ENCODE results near the gene RB1.

RB1 gene

GRCh38 chr13:48402325-48402932 is 98.9 kb downstream of the RB1 start:
- DNase-seq (ENCODE audit: low read depth, low spot score): no peak
- CTCF ChIA-PET: interaction anchor here (1.2 to 1.6 kb wide), 3 partner anchors 11 to 68 kb away, joined by 3 to 4 read pairs (median 3); no protein-coding TSS in a partner anchor
- POLR2A ChIA-PET: no interaction called here
- TF ChIP-seq CTCF (IDR thresholded peaks at IDR 0.05; ENCODE audit: insufficient read depth, low read length, missing control alignments): no peak
- no peak overlapping the region for H3K4me3 ChIP-seq (ENCODE audit: low read depth, low read length)

GRCh38 chr13:48403151-48403631 is 99.6 kb downstream of the RB1 start:
- no peak overlapping the region for H3K4me3 ChIP-seq (ENCODE audit: low read depth, low read length)
- DNase-seq (ENCODE audit: low read depth, low spot score): no peak
- TF ChIP-seq CTCF (IDR thresholded peaks at IDR 0.05; ENCODE audit: insufficient read depth, low read length, missing control alignments): no peak
- CTCF ChIA-PET: interaction anchor here (1.2 to 1.6 kb wide), 3 partner anchors 12 to 69 kb away, joined by 3 to 4 read pairs (median 3); no protein-coding TSS in a partner anchor
- POLR2A ChIA-PET: no interaction called here

- ChIA-PET CTCF (interaction anchor here (1.6 kb wide), 1 partner anchor 23 kb away, joined by 3 read pairs; no protein-coding TSS in a partner anchor), POLR2A (no interaction called here)
- TF ChIP-seq CTCF (IDR thresholded peaks at IDR 0.05; ENCODE audit: insufficient read depth, low read length, missing control alignments): no peak
- no peak overlapping the region for H3K4me3 ChIP-seq (ENCODE audit: low read depth, low read length)
- DNase-seq (ENCODE audit: low read depth, low spot score): no peak
These were observed 100.4 kb downstream of the RB1 start for GRCh38 chr13:48403913-48404312.

GRCh38 chr13:48404952-48405351 is 101.4 kb downstream of the RB1 start:
- CTCF ChIA-PET: no interaction called here
- H3K4me3 ChIP-seq (ENCODE audit: low read depth, low read length): no peak overlapping the region
- POLR2A ChIA-PET: no interaction called here
- TF ChIP-seq CTCF (IDR thresholded peaks at IDR 0.05; ENCODE audit: insufficient read depth, low read length, missing control alignments): no peak
- no peak for DNase-seq (ENCODE audit: low read depth, low spot score)

- no peak overlapping the region for H3K4me3 ChIP-seq (ENCODE audit: low read depth, low read length)
- POLR2A ChIA-PET: no interaction called here
- CTCF ChIA-PET: no interaction called here
- no peak for TF ChIP-seq CTCF (IDR thresholded peaks at IDR 0.05; ENCODE audit: insufficient read depth, low read length, missing control alignments)
- DNase-seq (ENCODE audit: low read depth, low spot score): no peak
These were observed 102.3 kb downstream of the RB1 start for GRCh38 chr13:48405875-48406274.

GRCh38 chr13:48410199-48410598 is 106.6 kb downstream of the RB1 start:
- ChIA-PET CTCF (no interaction called here), POLR2A (no interaction called here)
- no peak for DNase-seq (ENCODE audit: low read depth, low spot score)
- no peak for TF ChIP-seq CTCF (IDR thresholded peaks at IDR 0.05; ENCODE audit: insufficient read depth, low read length, missing control alignments)
- H3K4me3 ChIP-seq (ENCODE audit: low read depth, low read length): no peak overlapping the region; the same call in 1 of the 2 replicates
